Measurements from ENCODE around the gene RGL3. TPM values are rescaled to one million over a fixed set of nuclear protein-coding genes. Genes with fewer than 3 reads are reported as not detected.

Gene RGL3
- total RNA-seq, 1 donor from 2014 or later = 0.33 TPM

DNA sequence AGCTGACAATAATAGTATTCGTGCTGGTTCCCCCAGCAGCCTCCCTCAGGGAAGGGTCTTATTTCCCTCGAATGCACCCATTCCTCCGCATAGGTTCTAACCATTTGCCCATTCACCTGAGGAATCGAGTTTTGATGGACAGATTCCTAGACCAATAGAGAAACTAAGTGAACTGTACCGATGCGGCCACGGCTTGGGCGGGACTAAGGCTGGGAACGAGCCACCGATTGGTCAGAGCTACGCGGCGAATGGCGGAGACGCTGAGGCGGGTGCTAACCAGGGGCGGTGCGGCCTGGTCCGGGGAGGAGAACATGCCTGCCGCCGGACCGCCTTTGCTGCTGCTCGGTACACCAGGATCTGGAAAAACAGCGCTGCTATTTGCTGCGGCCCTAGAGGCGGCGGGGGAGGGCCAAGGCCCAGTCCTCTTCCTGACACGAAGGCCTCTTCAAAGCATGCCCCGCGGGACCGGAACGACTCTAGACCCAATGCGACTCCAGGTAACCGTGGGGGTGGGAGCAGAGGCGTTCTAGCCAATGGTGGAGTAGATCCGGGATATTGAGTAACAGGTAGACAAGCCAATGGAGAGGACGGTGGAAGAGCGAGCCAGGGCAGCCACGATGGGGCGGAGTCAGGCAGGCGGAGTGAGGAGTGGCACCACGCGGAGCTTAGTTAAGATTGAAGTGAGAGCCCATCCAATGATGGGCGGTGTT is 44.5 kb downstream of the RGL3 start, which contains the start of gene SWSAP1:
SWSAP1 (plus strand) TSS at position 234 of the 710 bp plus-strand sequence; CDS start at position 249, 15 bp downstream.
- Mint-ChIP-seq H3K27ac (no peak within 1 kb of the TSS), H3K27me3 (no peaks in the 10 kb centered on the region), H3K9me3 (no peaks in the 10 kb centered on the region), H3K4me1 (peaks cover 17% of the 10 kb centered on the region), H3K4me3 (no peak within 1 kb of the TSS), H3K36me3 (ENCODE audit: low read depth) (peaks cover 17% of the 10 kb centered on the region)
- intact Hi-C loops (cut with micrococcal nuclease) = loop anchor here (1.0 kb wide), 4 partner anchors 9 to 61 kb away; partner anchors contain the start of genes CCDC159, ODAD3, PRKCSH and TMEM205
- ATAC-seq (ENCODE audit: low read depth) = peak; percentile 89
- peak; percentile 93 for DNase-seq
- ChIA-PET POLR2A (interaction anchor here (0.5 to 3.5 kb wide), 45 partner anchors 9 to 1583 kb away, joined by 3 to 65 read pairs (median 4); partner anchors contain the start of genes CCDC159, ECSIT, ELAVL3 and EPOR), CTCF (interaction anchor here (0.6 to 2.9 kb wide), 5 partner anchors 9 to 155 kb away, joined by 3 to 16 read pairs (median 4); partner anchors contain the start of genes CCDC159, ECSIT, EPOR and TMEM205)
- TF ChIP-seq, protein P1, sequence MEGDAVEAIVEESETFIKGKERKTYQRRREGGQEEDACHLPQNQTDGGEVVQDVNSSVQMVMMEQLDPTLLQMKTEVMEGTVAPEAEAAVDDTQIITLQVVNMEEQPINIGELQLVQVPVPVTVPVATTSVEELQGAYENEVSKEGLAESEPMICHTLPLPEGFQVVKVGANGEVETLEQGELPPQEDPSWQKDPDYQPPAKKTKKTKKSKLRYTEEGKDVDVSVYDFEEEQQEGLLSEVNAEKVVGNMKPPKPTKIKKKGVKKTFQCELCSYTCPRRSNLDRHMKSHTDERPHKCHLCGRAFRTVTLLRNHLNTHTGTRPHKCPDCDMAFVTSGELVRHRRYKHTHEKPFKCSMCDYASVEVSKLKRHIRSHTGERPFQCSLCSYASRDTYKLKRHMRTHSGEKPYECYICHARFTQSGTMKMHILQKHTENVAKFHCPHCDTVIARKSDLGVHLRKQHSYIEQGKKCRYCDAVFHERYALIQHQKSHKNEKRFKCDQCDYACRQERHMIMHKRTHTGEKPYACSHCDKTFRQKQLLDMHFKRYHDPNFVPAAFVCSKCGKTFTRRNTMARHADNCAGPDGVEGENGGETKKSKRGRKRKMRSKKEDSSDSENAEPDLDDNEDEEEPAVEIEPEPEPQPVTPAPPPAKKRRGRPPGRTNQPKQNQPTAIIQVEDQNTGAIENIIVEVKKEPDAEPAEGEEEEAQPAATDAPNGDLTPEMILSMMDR (IDR thresholded peaks at IDR 0.05) = no peak

DNA sequence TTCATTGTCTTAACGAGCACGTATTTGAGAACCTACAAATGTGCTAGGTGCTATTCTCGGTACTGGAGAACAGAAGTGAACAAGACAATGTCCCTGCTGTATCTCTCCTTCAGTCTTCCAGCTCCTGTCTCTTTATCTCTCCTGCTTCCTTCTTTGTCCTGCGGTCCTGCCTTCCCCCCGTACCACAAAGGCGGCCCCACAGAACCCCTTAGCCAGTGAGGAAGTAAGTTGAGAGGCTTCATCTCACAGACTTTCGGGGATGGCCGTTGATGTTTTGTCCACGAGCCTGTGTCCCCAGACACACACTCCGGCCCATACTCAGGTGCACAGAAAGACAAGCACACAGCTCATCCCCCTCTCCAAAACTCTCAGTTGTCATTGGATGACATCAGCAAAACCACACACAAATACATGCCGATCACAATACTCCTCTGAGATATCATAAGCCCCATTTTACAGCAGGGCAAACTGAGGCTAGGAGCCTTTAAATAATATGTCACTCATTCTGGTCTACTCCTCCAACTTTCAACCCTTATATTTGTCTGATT is 45.2 kb downstream of the RGL3 start:
- no peaks in the 10 kb centered on the region for H3K9me3 Mint-ChIP-seq
- intact Hi-C loops (cut with micrococcal nuclease) = loop anchor here (1.0 kb wide), 1 partner anchor 28 kb away; the partner anchor contains the start of genes CCDC159 and TMEM205
- H3K4me1 Mint-ChIP-seq = peaks cover 18% of the 10 kb centered on the region
- no peak overlapping the region for H3K4me3 Mint-ChIP-seq
- ATAC-seq (ENCODE audit: low read depth) (no peak), DNase-seq (no peak)
- H3K27ac Mint-ChIP-seq = no peak overlapping the region
- H3K36me3 Mint-ChIP-seq (ENCODE audit: low read depth) = peaks cover 22% of the 10 kb centered on the region
- CTCF ChIA-PET = interaction anchor here (1.7 to 2.9 kb wide), 2 partner anchors 10 to 109 kb away, joined by 8 to 16 read pairs; partner anchors contain the start of gene EPOR
- TF ChIP-seq, protein P1 (IDR thresholded peaks at IDR 0.05) = no peak
- H3K27me3 Mint-ChIP-seq = no peaks in the 10 kb centered on the region
- POLR2A ChIA-PET = interaction anchor here (0.5 to 3.5 kb wide), 28 partner anchors 10 to 1123 kb away, joined by 3 to 65 read pairs (median 6); partner anchors contain the start of genes CCDC159, ECSIT, ELAVL3 and EPOR

DNA sequence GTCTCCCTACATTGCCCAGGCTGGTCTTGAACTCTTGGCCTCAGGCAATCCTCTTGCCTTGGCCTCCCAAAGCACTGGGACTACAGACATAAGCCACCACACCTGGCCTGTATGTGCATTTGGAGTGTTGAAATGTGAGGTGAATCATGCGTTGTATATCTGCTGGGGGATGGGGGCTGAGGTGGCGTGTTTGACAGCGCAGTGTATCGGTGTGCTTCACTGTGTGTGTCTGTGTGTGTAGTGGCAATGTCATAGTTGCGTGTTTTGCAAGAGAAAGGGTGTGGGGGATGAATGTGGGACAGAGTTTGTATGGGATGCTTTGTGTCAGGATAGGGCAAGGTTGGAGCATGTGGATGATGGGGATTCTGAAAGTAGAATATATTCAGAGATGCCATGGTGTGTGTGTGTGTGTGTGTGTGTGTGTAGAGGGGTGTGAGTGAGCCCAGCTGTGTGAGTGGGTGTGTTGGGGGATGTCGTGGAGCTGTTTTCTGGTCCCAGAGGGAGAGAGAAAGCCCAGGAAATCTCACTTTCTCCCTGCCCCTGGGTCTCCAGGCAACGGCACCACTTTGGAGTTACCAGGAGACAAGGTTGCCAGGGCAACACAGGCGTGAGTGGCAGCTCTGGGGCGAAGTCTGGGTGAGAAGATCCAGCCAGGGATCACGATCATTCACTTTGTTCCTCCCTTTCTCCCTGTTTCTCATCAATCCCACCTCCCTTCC is 45.8 kb downstream of the RGL3 start:
- H3K9me3 Mint-ChIP-seq = no peaks in the 10 kb centered on the region
- CTCF ChIA-PET = interaction anchor here (0.7 to 2.9 kb wide), 2 partner anchors 10 kb away, joined by 3 to 16 read pairs; partner anchors contain the start of gene EPOR
- H3K4me3 Mint-ChIP-seq = no peak overlapping the region
- POLR2A ChIA-PET = interaction anchor here (0.5 to 3.0 kb wide), 7 partner anchors 10 to 641 kb away, joined by 4 to 65 read pairs (median 15); partner anchors contain the start of genes CCDC159, EPOR and TMEM205
- H3K27me3 Mint-ChIP-seq = no peaks in the 10 kb centered on the region
- H3K27ac Mint-ChIP-seq = no peak overlapping the region
- peaks cover 18% of the 10 kb centered on the region for H3K4me1 Mint-ChIP-seq
- ATAC-seq (ENCODE audit: low read depth) (no peak), DNase-seq (no peak)
- intact Hi-C loops (cut with micrococcal nuclease) = no loop called here
- TF ChIP-seq, protein P1 (IDR thresholded peaks at IDR 0.05) = no peak
- peaks cover 27% of the 10 kb centered on the region for H3K36me3 Mint-ChIP-seq (ENCODE audit: low read depth)

GRCh38 chr19:11370744-11371143 is 48.4 kb downstream of the RGL3 start:
- Mint-ChIP-seq H3K27me3 (no peaks in the 10 kb centered on the region), H3K36me3 (ENCODE audit: low read depth) (peaks cover 30% of the 10 kb centered on the region), H3K27ac (no peak overlapping the region), H3K4me1 (peaks cover 6% of the 10 kb centered on the region), H3K4me3 (no peak overlapping the region), H3K9me3 (no peaks in the 10 kb centered on the region)
- ATAC-seq (ENCODE audit: low read depth) (no peak), DNase-seq (no peak)
- TF ChIP-seq, protein P1 (IDR thresholded peaks at IDR 0.05) = no peak
- ChIA-PET POLR2A (interaction anchor here (0.6 kb wide), 1 partner anchor 43 kb away, joined by 9 read pairs; no protein-coding TSS in a partner anchor), CTCF (no interaction called here)
- intact Hi-C loops (cut with micrococcal nuclease) = no loop called here

Measured in activated B cell treated with CpG ODN at 0.5 μM for 24 hours (primary cell).